Mesendoderm (in vitro differentiated cells): ENCODE results near the gene SLC44A1.

ENCODE experiments used
- DNase-seq: peaks from one replicate; pipeline ENCODE4 v3.0.0; 2013
- H2AK5ac ChIP-seq: 2 replicates; pipeline ENCODE4 v1.6.1; 2013; ENCODE audit warnings: low read length, inconsistent platforms
- H2BK120ac ChIP-seq: 2 replicates; pipeline ENCODE4 v1.6.1; 2013; ENCODE audit warnings: low read depth, mild to moderate bottlenecking, low read length, moderate library complexity, mixed read lengths
- H2BK15ac ChIP-seq: replicated peaks from 2 replicates; pipeline ENCODE4 v1.6.1; 2013; ENCODE audit warnings: low read depth, mild to moderate bottlenecking, moderate library complexity
- H2BK5ac ChIP-seq: 2 replicates; pipeline ENCODE4 v1.6.1; 2013; ENCODE audit warnings: low read length, inconsistent platforms
- H3K18ac ChIP-seq: 2 replicates; pipeline ENCODE4 v1.6.1; 2013; ENCODE audit warnings: mild to moderate bottlenecking, low read length, mixed read lengths
- H3K23ac ChIP-seq: one replicate; pipeline ENCODE4 v1.6.1; 2013; ENCODE audit warnings: low read length
- H3K27ac ChIP-seq: 2 replicates; pipeline ENCODE4 v1.5.1; 2013; ENCODE audit warnings: low read depth, mild to moderate bottlenecking, inconsistent platforms, low read length, moderate library complexity
- H3K27me3 ChIP-seq: 2 replicates; pipeline ENCODE4 v1.6.1; 2013; ENCODE audit warnings: low read length, control low read depth, mild to moderate bottlenecking, inconsistent platforms; ENCODE audit not compliant: insufficient read depth, poor library complexity
- H3K36me3 ChIP-seq: 2 replicates; pipeline ENCODE4 v1.6.1; 2013; ENCODE audit warnings: low read length, inconsistent platforms; ENCODE audit not compliant: control insufficient read depth, insufficient read depth
- H3K4ac ChIP-seq: one replicate; pipeline ENCODE4 v1.6.1; 2013; ENCODE audit warnings: low read depth, mild to moderate bottlenecking, low read length, moderate library complexity
- H3K4me1 ChIP-seq: 2 replicates; pipeline ENCODE4 v1.6.1; 2013; ENCODE audit warnings: low read depth, low read length, inconsistent platforms; ENCODE audit not compliant: control insufficient read depth
- H3K4me2 ChIP-seq: 2 replicates; pipeline ENCODE4 v1.6.1; 2013; ENCODE audit warnings: low read length
- H3K4me3 ChIP-seq: 2 replicates; pipeline ENCODE4 v1.5.1; 2013; ENCODE audit warnings: mild to moderate bottlenecking, low read length
- H3K56ac ChIP-seq: one replicate; pipeline ENCODE4 v1.6.1; 2013; ENCODE audit warnings: low read length
- H3K79me1 ChIP-seq: 2 replicates; pipeline ENCODE4 v1.6.1; 2013; ENCODE audit warnings: low read length, inconsistent platforms
- H3K79me2 ChIP-seq: 2 replicates; pipeline ENCODE4 v1.6.1; 2013; ENCODE audit warnings: mild to moderate bottlenecking, low read length; ENCODE audit not compliant: control insufficient read depth, insufficient read depth
- H3K9ac ChIP-seq: 2 replicates; pipeline ENCODE4 v1.6.1; 2013; ENCODE audit warnings: low read length, inconsistent platforms
- H4K5ac ChIP-seq: one replicate; pipeline ENCODE4 v1.6.1; 2013; ENCODE audit warnings: low read length
- H4K8ac ChIP-seq: one replicate; pipeline ENCODE4 v1.6.1; 2013; ENCODE audit warnings: low read depth, mild to moderate bottlenecking, control low read depth, low read length, moderate library complexity
- WGBS: extraction: QIAGEN DNeasy Blood & Tissue Kit; methylation state at CpG from one replicate; pipeline ENCODE4 v1.1.7; 2013; ENCODE audit warnings: low lambda C conversion rate, missing lambda C conversion rate; ENCODE audit not compliant: insufficient coverage; ENCODE audit errors: extremely low coverage; 5-methylcytosine and 5-hydroxymethylcytosine counted together

The SLC44A1 gene

DNA sequence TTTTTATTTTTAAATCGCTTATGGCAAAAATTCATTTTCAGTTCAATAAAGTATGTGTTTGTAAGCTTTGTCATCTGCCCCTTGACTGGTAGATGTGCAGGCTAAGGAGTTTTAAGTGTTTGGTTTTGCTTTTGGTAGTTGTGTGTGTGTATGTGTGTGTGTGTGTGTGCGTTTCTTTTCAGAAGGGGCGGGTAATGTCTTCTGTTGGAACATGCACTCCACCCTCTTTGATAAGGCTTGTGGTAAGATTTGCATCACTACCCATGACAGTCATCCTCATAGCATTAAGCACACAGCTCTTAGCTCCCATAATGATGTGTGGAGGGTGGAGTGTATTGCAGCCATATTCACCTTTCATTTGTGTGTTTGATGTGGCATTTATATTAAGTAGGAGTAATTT, 111.3 kb downstream of the SLC44A1 start:
- Histone ChIP-seq H3K18ac (no peak overlapping the region), H3K36me3 (no peaks in the 10 kb centered on the region), H3K4me2 (no peak overlapping the region), H3K79me1 (no peaks in the 10 kb centered on the region), H3K27ac (no peak overlapping the region), H3K4ac (no peak overlapping the region), H2AK5ac (no peak overlapping the region), H3K23ac (no peak overlapping the region), H4K8ac (no peak overlapping the region), H3K9ac (no peak overlapping the region), H3K27me3 (no peaks in the 10 kb centered on the region), H2BK5ac (no peak overlapping the region), H2BK120ac (no peak overlapping the region), H2BK15ac (no peak overlapping the region), H4K5ac (no peak overlapping the region), H3K4me3 (no peak overlapping the region), H3K4me1 (peaks cover 2% of the 10 kb centered on the region), H3K79me2 (no peaks in the 10 kb centered on the region), H3K56ac (no peak overlapping the region)
- no peak for DNase-seq
- WGBS: no CpG with 5 or more reads among the region's 3 CpGs

DNA sequence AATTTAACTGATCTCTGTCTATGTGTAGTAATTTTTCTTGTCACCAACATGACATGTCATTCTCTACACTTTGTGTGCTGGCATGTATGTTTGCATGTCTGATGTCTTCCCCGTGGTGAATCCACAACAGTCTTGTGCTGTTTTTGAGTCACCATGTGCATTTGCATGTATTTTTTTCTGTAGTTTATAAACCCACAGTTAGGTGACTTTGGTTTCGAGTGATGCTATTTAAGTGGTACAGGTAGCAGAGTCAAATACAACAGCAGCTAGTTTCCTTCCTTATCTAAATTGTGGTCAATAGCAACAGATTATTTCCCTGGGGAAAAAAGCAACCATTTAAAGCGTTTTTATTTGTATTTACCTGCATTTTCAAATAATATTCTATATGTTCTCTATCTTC, 113.5 kb downstream of the SLC44A1 start:
- H3K36me3 ChIP-seq: no peaks in the 10 kb centered on the region
- no peak for DNase-seq
- no peak overlapping the region for H3K9ac ChIP-seq
- H3K4me3 ChIP-seq: no peak overlapping the region
- no peaks in the 10 kb centered on the region for H3K27me3 ChIP-seq
- H3K4me1 ChIP-seq: peaks cover 2% of the 10 kb centered on the region
- H3K18ac ChIP-seq: no peak overlapping the region
- H3K79me2 ChIP-seq: no peaks in the 10 kb centered on the region
- H2BK120ac ChIP-seq: no peak overlapping the region
- no peak overlapping the region for H3K4me2 ChIP-seq
- H3K27ac ChIP-seq: no peak overlapping the region
- H4K5ac ChIP-seq: no peak overlapping the region
- no peak overlapping the region for H3K4ac ChIP-seq
- no peak overlapping the region for H2AK5ac ChIP-seq
- H3K56ac ChIP-seq: no peak overlapping the region
- H2BK15ac ChIP-seq: no peak overlapping the region
- no CpG with 5 or more reads among the region's 3 CpGs for WGBS
- H3K23ac ChIP-seq: no peak overlapping the region
- H2BK5ac ChIP-seq: no peak overlapping the region
- H3K79me1 ChIP-seq: no peaks in the 10 kb centered on the region
- H4K8ac ChIP-seq: no peak overlapping the region

DNA sequence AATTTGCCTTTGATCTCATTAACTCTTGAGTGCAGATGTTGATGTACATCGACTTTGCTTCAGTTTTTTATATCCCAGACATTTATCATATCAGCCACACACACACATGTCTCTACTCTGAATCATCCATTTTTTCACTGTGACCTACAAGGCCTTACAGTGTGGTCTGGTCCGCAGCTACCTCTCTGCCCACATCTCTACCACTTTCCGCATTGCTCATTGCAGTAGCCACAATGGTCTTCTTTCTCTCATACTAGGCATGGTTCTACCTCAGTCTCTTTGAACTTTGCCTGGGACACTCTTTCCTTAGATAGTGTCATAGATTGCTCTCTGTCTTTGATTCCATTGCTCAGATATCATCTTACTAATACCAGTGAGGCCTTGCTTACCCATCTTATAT, 115.4 kb downstream of the SLC44A1 start:
- no peak overlapping the region for H3K56ac ChIP-seq
- H3K9ac ChIP-seq: no peak overlapping the region
- H3K27ac ChIP-seq: no peak overlapping the region
- no peak overlapping the region for H2BK15ac ChIP-seq
- no peak overlapping the region for H2BK120ac ChIP-seq
- no CpG with 5 or more reads among the region's 3 CpGs for WGBS
- H4K8ac ChIP-seq: no peak overlapping the region
- no peak overlapping the region for H3K4me3 ChIP-seq
- H3K36me3 ChIP-seq: no peaks in the 10 kb centered on the region
- no peak overlapping the region for H3K4ac ChIP-seq
- no peak for DNase-seq
- no peak overlapping the region for H2AK5ac ChIP-seq
- no peaks in the 10 kb centered on the region for H3K27me3 ChIP-seq
- H3K79me2 ChIP-seq: no peaks in the 10 kb centered on the region
- H2BK5ac ChIP-seq: no peak overlapping the region
- no peak overlapping the region for H3K4me2 ChIP-seq
- no peak overlapping the region for H4K5ac ChIP-seq
- H3K23ac ChIP-seq: no peak overlapping the region
- peaks cover 2% of the 10 kb centered on the region for H3K4me1 ChIP-seq
- H3K79me1 ChIP-seq: no peaks in the 10 kb centered on the region
- H3K18ac ChIP-seq: no peak overlapping the region

DNA sequence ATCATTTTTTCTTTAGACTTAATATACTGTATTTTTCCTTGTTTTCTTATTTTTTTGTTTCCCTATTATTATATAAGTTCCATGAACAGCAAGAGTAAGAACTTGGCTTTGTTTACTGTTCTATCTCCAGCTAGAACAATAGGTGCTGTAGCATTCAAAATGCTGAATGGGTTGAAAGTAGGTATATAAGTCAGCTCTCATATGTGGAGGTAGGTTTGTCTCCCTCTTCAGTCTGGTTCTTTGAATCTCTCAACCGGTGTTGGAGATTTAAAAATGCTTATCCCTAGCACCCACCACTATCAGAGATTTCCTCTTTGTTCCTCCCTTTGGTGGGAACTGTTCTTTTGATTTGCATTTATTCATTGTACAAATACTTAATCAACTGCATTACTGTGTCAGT, 115.9 kb downstream of the SLC44A1 start:
- Histone ChIP-seq H3K56ac (no peak overlapping the region), H3K4me2 (no peak overlapping the region), H3K18ac (no peak overlapping the region), H3K4me1 (peaks cover 2% of the 10 kb centered on the region), H3K36me3 (no peaks in the 10 kb centered on the region), H3K27ac (no peak overlapping the region), H3K79me1 (no peaks in the 10 kb centered on the region), H3K27me3 (no peaks in the 10 kb centered on the region), H4K8ac (no peak overlapping the region), H3K4ac (no peak overlapping the region), H2BK5ac (no peak overlapping the region), H3K23ac (no peak overlapping the region), H3K4me3 (no peak overlapping the region), H2AK5ac (no peak overlapping the region), H2BK15ac (no peak overlapping the region), H4K5ac (no peak overlapping the region), H3K79me2 (no peaks in the 10 kb centered on the region), H3K9ac (no peak overlapping the region), H2BK120ac (no peak overlapping the region)
- no CpG with 5 or more reads among the region's 1 CpG for WGBS
- peak; percentile 43 for DNase-seq

DNA sequence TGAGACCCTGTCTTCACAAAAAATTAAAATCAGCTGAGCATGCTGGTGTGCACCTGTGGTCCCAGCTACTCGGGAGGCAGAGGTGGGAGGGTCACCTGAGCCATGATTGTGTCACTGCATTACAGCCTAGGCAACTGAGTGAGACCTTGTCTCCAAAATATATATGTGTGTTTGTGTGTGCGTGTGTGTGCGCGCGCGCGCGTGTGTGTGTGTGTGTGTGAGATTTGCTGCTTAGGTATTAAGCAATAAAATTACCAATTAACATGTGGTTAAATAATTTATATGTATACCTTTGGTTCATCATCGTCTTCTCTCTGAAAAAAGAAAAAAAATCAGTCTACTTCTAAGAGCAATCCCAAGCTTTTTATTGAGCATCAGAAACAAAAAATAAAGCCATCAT, 117.4 kb downstream of the SLC44A1 start:
- Histone ChIP-seq H3K56ac (no peak overlapping the region), H3K9ac (no peak overlapping the region), H3K18ac (no peak overlapping the region), H3K23ac (no peak overlapping the region), H2AK5ac (no peak overlapping the region), H2BK120ac (no peak overlapping the region), H3K79me2 (no peaks in the 10 kb centered on the region), H3K27me3 (no peaks in the 10 kb centered on the region), H3K4me1 (peaks cover 2% of the 10 kb centered on the region), H3K79me1 (no peaks in the 10 kb centered on the region), H3K4ac (no peak overlapping the region), H4K8ac (no peak overlapping the region), H3K36me3 (no peaks in the 10 kb centered on the region), H3K27ac (no peak overlapping the region), H3K4me3 (no peak overlapping the region), H4K5ac (no peak overlapping the region), H2BK5ac (no peak overlapping the region), H2BK15ac (no peak overlapping the region), H3K4me2 (no peak overlapping the region)
- no CpG with 5 or more reads among the region's 9 CpGs for WGBS
- DNase-seq: no peak

DNA sequence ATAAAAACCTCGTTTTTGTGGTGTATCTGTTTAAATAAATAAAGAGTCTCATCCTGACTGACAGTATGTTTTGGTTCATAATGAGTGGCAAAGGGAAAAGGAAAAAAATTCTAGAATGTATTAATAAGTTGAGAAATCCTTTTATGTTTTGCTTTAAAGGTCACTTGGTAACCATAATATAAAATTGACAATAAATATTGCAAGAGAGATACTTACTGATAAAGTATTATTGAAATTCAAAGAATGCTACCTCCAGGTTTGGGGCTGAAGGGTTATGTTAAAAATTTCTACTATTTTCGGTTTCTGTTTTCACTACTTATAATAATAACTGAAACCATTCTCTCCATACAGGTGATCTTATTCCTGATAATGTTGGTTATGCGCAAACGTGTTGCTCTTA, 118.0 kb downstream of the SLC44A1 start:
- Histone ChIP-seq H2AK5ac (no peak overlapping the region), H3K27me3 (no peaks in the 10 kb centered on the region), H3K79me1 (no peaks in the 10 kb centered on the region), H3K23ac (no peak overlapping the region), H2BK15ac (no peak overlapping the region), H2BK120ac (no peak overlapping the region), H2BK5ac (no peak overlapping the region), H3K4me2 (no peak overlapping the region), H3K4me1 (peaks cover 2% of the 10 kb centered on the region), H3K4ac (no peak overlapping the region), H3K79me2 (no peaks in the 10 kb centered on the region), H3K56ac (no peak overlapping the region), H4K5ac (no peak overlapping the region), H3K18ac (no peak overlapping the region), H3K36me3 (no peaks in the 10 kb centered on the region), H3K27ac (no peak overlapping the region), H4K8ac (no peak overlapping the region), H3K9ac (no peak overlapping the region), H3K4me3 (no peak overlapping the region)
- no peak for DNase-seq
- no CpG with 5 or more reads among the region's 4 CpGs for WGBS
